Gastroesophageal sphincter (tissue), 4 donors: ENCODE data around the gene RAI1. TPM values are rescaled to one million over a fixed set of nuclear protein-coding genes. Genes with fewer than 3 reads are reported as not detected.

Experiments used
- ATAC-seq: fragments of 150-250 bp; one replicate; pipeline ENCODE4 v1.9.1; 2016; ENCODE audit warnings: mild to moderate bottlenecking, moderate library complexity
- H3K27ac ChIP-seq, 4 donors: fragments of 200-600 bp; sonication (generic) in 3 of 4; 1 replicate in 3 of 4; 2 replicates in 1 of 4; pipeline ENCODE4 v1.5.1; 2016 to 2019
- H3K27me3 ChIP-seq: fragments of 200-600 bp; sonication (generic); one replicate; pipeline ENCODE4 v1.5.1; 2019
- H3K36me3 ChIP-seq, 2 donors: fragments of 200-600 bp; sonication (generic); one replicate each; pipeline ENCODE4 v1.5.1; 2019; ENCODE audit warnings: control low read depth in 1 of 2
- H3K4me1 ChIP-seq, 3 donors: fragments of 200-600 bp; sonication (generic); 1 replicate in 2 of 3; 2 replicates in 1 of 3; pipeline ENCODE4 v1.5.1; 2016 to 2019; ENCODE audit warnings: control low read depth in 2 of 3
- H3K4me3 ChIP-seq, 2 donors: fragments of 200-600 bp; sonication (generic); one replicate each; pipeline ENCODE4 v1.5.1; 2019; ENCODE audit warnings: mild to moderate bottlenecking in 1 of 2, moderate library complexity in 1 of 2
- H3K9me3 ChIP-seq, 3 donors: fragments of 200-600 bp; sonication (generic); one replicate each; pipeline ENCODE4 v1.5.1; 2017 to 2019; ENCODE audit warnings: control low read depth in 2 of 3
- EP300 ChIP-seq: sonication (generic); formaldehyde crosslinking; IDR thresholded peaks from one replicate; pipeline ENCODE4 v1.6.1; 2017; ENCODE audit warnings: antibody characterized with exemption, mild to moderate bottlenecking
- POLR2A ChIP-seq, 2 donors: fragments of 450-650 bp; IDR thresholded peaks; one replicate each; pipeline ENCODE4 v1.6.1; 2017; ENCODE audit warnings: antibody characterized with exemption in 2 of 2, mild to moderate bottlenecking in 2 of 2, moderate library complexity in 1 of 2
- POLR2AphosphoS5 ChIP-seq: sonication (generic); formaldehyde crosslinking; IDR thresholded peaks from one replicate; pipeline ENCODE4 v1.6.1; 2017; ENCODE audit warnings: antibody characterized with exemption
- WGBS, 2 donors: methylation state at CpG; one replicate each; pipeline ENCODE4 v1.1.5; 2018; ENCODE audit warnings: low coverage in 1 of 2; 5-methylcytosine and 5-hydroxymethylcytosine counted together
- total RNA-seq, 4 donors: library from RNA; depleted of rRNA; stranded (reverse); fragments of >200 nt; gene quantifications; one replicate each; pipeline ENCODE4 v1.1.0, GENCODE V29; 2016
- TF ChIP-seq, protein P1 (sequence below), 4 experiments: fragments of 200-600 bp in 2 of 4; fragments of 450-650 bp in 2 of 4; sonication (generic) in 1 of 4; IDR thresholded peaks; one replicate each; pipeline ENCODE4 v1.5.1; 2017 to 2019; ENCODE audit warnings: antibody characterized with exemption in 4 of 4, mild to moderate bottlenecking in 2 of 4, moderate library complexity in 2 of 4

The RAI1 gene
- total RNA-seq, 4 donors from 2014 or later: 15.9 to 39.7 (median 28.3) TPM

DNA sequence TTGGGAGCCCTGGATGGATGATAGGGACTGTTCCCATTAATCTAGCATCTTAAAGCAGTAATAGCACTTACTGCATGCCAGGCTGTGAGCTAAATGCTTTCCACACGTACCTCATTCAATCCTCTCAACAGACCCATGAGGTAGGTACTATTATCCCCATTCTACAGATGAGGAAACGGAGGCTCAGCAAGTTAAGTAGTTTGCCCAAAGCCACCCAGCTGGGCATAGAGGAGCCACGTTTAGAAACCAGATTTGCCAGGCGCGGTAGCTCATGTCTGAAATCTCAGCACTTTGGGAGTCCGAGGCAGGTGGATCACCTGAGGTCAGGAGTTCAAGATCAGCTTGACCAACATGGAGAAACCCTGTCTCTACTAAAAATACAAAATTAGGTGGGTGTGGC is 2.0 kb upstream of the RAI1 start:
- H3K4me3 ChIP-seq: no peak overlapping the region
- no peak for TF ChIP-seq POLR2AphosphoS5
- ATAC-seq: no peak
- no peaks in the 10 kb centered on the region for H3K27me3 ChIP-seq
- H3K36me3 ChIP-seq: no peaks in the 10 kb centered on the region
- peaks cover 0 to 27% (median 11%) of the 10 kb centered on the region in 3 donors for H3K4me1 ChIP-seq
- 80 to 86% methylated on average over 1 to 3 of the region's 6 CpGs for WGBS, 2 donors
- no peak overlapping the region for H3K27ac ChIP-seq
- H3K9me3 ChIP-seq: no peaks in the 10 kb centered on the region

GRCh38 chr17:17679748-17680147 is 1.5 kb upstream of the RAI1 start:
- Histone ChIP-seq H3K36me3 (no peaks in the 10 kb centered on the region), H3K27me3 (no peaks in the 10 kb centered on the region), H3K4me3 (no peak overlapping the region), H3K27ac (no peak overlapping the region), H3K9me3 (no peaks in the 10 kb centered on the region), H3K4me1 (peaks cover 0 to 32% (median 11%) of the 10 kb centered on the region in 3 donors)
- 78 to 100% methylated on average over 1 to 4 of the region's 6 CpGs for WGBS, 2 donors
- no peak for ATAC-seq
- no peak for TF ChIP-seq POLR2AphosphoS5
- no peak for TF ChIP-seq EP300
- TF ChIP-seq, protein P1, sequence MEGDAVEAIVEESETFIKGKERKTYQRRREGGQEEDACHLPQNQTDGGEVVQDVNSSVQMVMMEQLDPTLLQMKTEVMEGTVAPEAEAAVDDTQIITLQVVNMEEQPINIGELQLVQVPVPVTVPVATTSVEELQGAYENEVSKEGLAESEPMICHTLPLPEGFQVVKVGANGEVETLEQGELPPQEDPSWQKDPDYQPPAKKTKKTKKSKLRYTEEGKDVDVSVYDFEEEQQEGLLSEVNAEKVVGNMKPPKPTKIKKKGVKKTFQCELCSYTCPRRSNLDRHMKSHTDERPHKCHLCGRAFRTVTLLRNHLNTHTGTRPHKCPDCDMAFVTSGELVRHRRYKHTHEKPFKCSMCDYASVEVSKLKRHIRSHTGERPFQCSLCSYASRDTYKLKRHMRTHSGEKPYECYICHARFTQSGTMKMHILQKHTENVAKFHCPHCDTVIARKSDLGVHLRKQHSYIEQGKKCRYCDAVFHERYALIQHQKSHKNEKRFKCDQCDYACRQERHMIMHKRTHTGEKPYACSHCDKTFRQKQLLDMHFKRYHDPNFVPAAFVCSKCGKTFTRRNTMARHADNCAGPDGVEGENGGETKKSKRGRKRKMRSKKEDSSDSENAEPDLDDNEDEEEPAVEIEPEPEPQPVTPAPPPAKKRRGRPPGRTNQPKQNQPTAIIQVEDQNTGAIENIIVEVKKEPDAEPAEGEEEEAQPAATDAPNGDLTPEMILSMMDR (IDR thresholded peaks at IDR 0.05): no peak
- TF ChIP-seq POLR2A (IDR thresholded peaks at IDR 0.05): no peak

DNA sequence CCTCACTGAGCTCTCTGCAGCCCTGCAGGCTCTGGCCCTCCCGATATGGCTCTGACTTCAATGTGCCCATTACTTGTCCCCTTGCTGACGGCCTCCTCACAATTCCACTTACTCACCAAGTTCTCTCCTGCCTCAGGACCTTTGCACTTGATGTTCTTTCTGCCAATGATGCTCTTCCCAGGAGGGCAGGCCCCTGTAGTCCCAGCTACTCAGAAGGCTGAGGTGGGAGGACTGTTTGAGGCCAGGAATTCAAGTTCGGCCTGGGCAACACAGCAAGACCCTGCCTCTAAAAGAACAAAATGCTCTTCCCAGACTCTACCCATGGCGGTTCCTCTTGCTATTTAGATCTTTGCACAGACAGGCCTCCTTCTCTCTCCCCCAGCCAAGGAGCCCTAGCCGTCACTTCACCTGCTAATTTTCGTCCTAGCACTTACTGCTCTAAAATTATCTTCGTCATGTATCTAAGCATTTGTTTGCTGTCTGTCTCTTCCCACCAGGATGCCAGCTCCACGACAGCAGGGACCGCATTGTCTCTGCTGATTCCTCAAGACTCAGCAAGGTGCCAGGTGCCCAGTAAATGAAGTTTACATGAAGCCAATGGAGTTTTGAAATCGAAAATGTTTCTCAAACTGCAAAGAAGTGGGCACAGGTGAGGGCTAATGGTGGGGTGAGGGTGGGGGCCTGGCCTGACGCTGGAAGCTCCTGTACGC is 626 bp upstream of the RAI1 start:
- Histone ChIP-seq H3K27ac (peak overlapping the region in 3 of 4 donors; percentile 94 to 99 (median 95)), H3K27me3 (no peaks in the 10 kb centered on the region), H3K4me1 (peaks cover 0 to 41% (median 20%) of the 10 kb centered on the region in 3 donors), H3K4me3 (peak overlapping the region in 1 of 2 donors; percentile 88), H3K36me3 (no peaks in the 10 kb centered on the region), H3K9me3 (no peaks in the 10 kb centered on the region)
- ATAC-seq: no peak
- TF ChIP-seq EP300 (no peak), POLR2A (IDR thresholded peaks at IDR 0.05) (no peak), POLR2AphosphoS5 (no peak)
- TF ChIP-seq, protein P1 (IDR thresholded peaks at IDR 0.05): no peak
- 43 to 52% methylated on average over 6 to 10 of the region's 12 CpGs for WGBS, 2 donors

GRCh38 chr17:17681744-17682292 is 560 bp downstream of the RAI1 start:
- Histone ChIP-seq H3K27me3 (no peaks in the 10 kb centered on the region), H3K4me1 (peaks cover 0 to 53% (median 31%) of the 10 kb centered on the region in 3 donors), H3K27ac (peak overlapping the region; percentile 88 to 99 (median 94)), H3K36me3 (no peaks in the 10 kb centered on the region), H3K4me3 (peak overlapping the region; percentile 75 to 88), H3K9me3 (no peaks in the 10 kb centered on the region)
- no CpG with 5 or more reads among the region's 68 CpGs for WGBS, 2 donors
- peak; percentile 12 for ATAC-seq
- TF ChIP-seq EP300 (no peak), POLR2A (IDR thresholded peaks at IDR 0.05) (no peak)
- TF ChIP-seq, protein P1 (IDR thresholded peaks at IDR 0.05): peak in 1 of 4 experiments; percentile 39

DNA sequence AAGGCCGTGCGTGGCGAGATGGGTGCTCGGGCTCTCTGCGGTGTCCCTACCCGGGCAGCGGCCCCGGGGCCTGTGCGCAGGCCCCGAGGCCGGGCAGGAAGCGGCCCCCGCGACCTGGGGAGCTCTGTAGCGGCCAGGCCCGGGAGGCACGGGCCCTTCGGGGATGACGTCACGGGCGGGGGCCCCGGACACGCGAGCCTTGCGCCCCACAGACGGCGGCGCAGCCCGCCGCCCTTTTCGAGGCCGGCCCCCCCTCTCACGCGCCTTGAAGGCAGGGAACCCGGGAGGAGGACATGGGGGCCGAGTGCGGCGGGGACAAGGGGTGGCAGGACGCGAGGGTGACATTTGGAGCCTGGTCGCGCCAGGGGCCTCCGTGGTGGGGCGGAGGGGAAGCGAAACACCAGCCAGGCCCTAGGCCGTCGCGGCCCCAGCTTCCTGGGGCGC is 1.1 kb downstream of the RAI1 start:
- WGBS, 2 donors: no CpG with 5 or more reads among the region's 49 CpGs
- Histone ChIP-seq H3K4me3 (peak overlapping the region; percentile 75 to 88), H3K9me3 (no peaks in the 10 kb centered on the region), H3K4me1 (peaks cover 0 to 58% (median 35%) of the 10 kb centered on the region in 3 donors), H3K27me3 (no peaks in the 10 kb centered on the region), H3K36me3 (no peaks in the 10 kb centered on the region), H3K27ac (peak overlapping the region; percentile 88 to 99 (median 94))
- peak; percentile 40 for ATAC-seq
- TF ChIP-seq POLR2AphosphoS5: no peak
